DMS53 treated with DMSO at 0.1 percent for 48 hours (cell line): ENCODE measurements around the gene SNTN.

Experiments
- DNase-seq: peaks from one replicate; lab custom pipeline; 2025; ENCODE audit not compliant: unreplicated experiment; lab: John Stamatoyannopoulos, UW

Gene SNTN

GRCh38 chr3:63673111-63673510 lies 20.6 kb downstream of the SNTN start:
- DNase-seq, result no peak

GRCh38 chr3:63674586-63674985 lies 22.1 kb downstream of the SNTN start:
- DNase-seq, result no peak

GRCh38 chr3:63679186-63679585 lies 26.7 kb downstream of the SNTN start:
- DNase-seq, result no peak

GRCh38 chr3:63684081-63684480 lies 31.6 kb downstream of the SNTN start:
- DNase-seq, result no peak

- no peak for DNase-seq
Observed at GRCh38 chr3:63685340-63685739, 32.9 kb downstream of the SNTN start.

- DNase-seq, result no peak
Observed at GRCh38 chr3:63687278-63688225, 35.1 kb downstream of the SNTN start.

- DNase-seq, result no peak
Observed at GRCh38 chr3:63689285-63689684, 36.8 kb downstream of the SNTN start.

GRCh38 chr3:63693351-63693750 lies 40.9 kb downstream of the SNTN start:
- no peak for DNase-seq

- no peak for DNase-seq
Observed at GRCh38 chr3:63705092-63705645, 52.7 kb downstream of the SNTN start.

- DNase-seq, result no peak
Observed at GRCh38 chr3:63706321-63707085, 54.0 kb downstream of the SNTN start.

GRCh38 chr3:63707731-63708130 lies 55.3 kb downstream of the SNTN start:
- no peak for DNase-seq

- no peak for DNase-seq
Observed at GRCh38 chr3:63709576-63709975, 57.1 kb downstream of the SNTN start.
